HepG2 (cell line): ENCODE data around the gene DDAH2. TPM values are rescaled to one million over a fixed set of nuclear protein-coding genes. Genes with fewer than 3 reads are reported as not detected.

Experiments used
- ATAC-seq: fragments of 200-7000 bp; cut with Tn5 transposase; 3 replicates; pipeline ENCODE4 v1.9.1; 2020; ENCODE audit warnings: mild to moderate bottlenecking, moderate library complexity
- BruUV-seq: library from RNA; stranded (reverse); fragments of 400-500 nt; replicated peaks from 2 replicates; lab custom pipeline; 2021; lab: Mats Ljungman, UMichigan
- CTCF ChIA-PET: fragments of 300-600 bp; formaldehyde crosslinking; extraction: SDS; loops from one replicate; lab custom pipeline; 2021; ENCODE audit warnings: low total read pairs, inconsistent platforms, low intra/inter-chr PET ratio; lab: Yijun Ruan, JAX
- POLR2A ChIA-PET: fragments of 350-600 bp; sonication (Branson Sonifier 250); formaldehyde crosslinking; loops from one replicate; lab custom pipeline; 2020; ENCODE audit warnings: antibody characterized with exemption, inconsistent platforms; lab: Yijun Ruan, JAX
- DNase-seq: peaks from one replicate; pipeline ENCODE4 v3.0.0-alpha.2; 2015; ENCODE audit warnings: low spot score
- FAIRE-seq: peaks from 3 replicates; lab custom pipeline; 2011; peaks lifted over from hg19 to GRCh38; lab: Jason Lieb, UNC
- H2AFZ ChIP-seq: one replicate; pipeline ENCODE4 v1.6.1; 2011; ENCODE audit warnings: low read length, inconsistent platforms
- H3K27ac ChIP-seq: fragments of 300-600 bp; 3 replicates; pipeline ENCODE4 v1.8.0; 2011; ENCODE audit warnings: mixed run types, mild to moderate bottlenecking, mixed read lengths, low read length, inconsistent platforms; ENCODE audit not compliant: insufficient read depth; ENCODE audit errors: extremely low read length
- H3K27me3 ChIP-seq, 2 experiments: fragments of 200-600 bp in 1 of 2; 2 replicates in 1 of 2; 3 replicates in 1 of 2; pipeline versions ENCODE4 v1.6.0 to v1.8.0; 2011; ENCODE audit warnings: low read length in 2 of 2, mild to moderate bottlenecking in 2 of 2, moderate library complexity in 2 of 2, inconsistent platforms in 1 of 2; ENCODE audit not compliant: insufficient read depth in 2 of 2, control insufficient read depth in 1 of 2
- H3K36me3 ChIP-seq, 2 experiments: fragments of 200-600 bp in 1 of 2; replicated peaks in 1 of 2; 2 replicates in 1 of 2; 3 replicates in 1 of 2; pipeline versions ENCODE4 v1.5.1 to v1.8.0; 2011; ENCODE audit warnings: low read length in 2 of 2, inconsistent platforms in 1 of 2; ENCODE audit not compliant: insufficient read depth in 2 of 2, control insufficient read depth in 1 of 2
- H3K4me1 ChIP-seq: 2 replicates; pipeline ENCODE4 v1.5.1; 2012; ENCODE audit warnings: low read length, inconsistent platforms; ENCODE audit not compliant: insufficient read depth
- H3K4me2 ChIP-seq: 2 replicates; pipeline ENCODE4 v1.6.0; 2011; ENCODE audit warnings: low read depth, low read length, inconsistent platforms
- H3K4me3 ChIP-seq, 3 experiments: fragments of 200-600 bp in 1 of 3; sonication (generic), shearing (Covaris generic) in 1 of 3; replicated peaks in 1 of 3; 2 replicates each; pipeline ENCODE4 v1.5.1; 2011 to 2016; ENCODE audit warnings: low read length in 3 of 3, inconsistent platforms in 2 of 3, low read depth in 2 of 3, mild to moderate bottlenecking in 2 of 3, control low read depth in 1 of 3, mixed read lengths in 1 of 3; ENCODE audit not compliant: insufficient read depth in 1 of 3
- H3K79me2 ChIP-seq: one replicate; pipeline ENCODE4 v1.6.1; 2011; ENCODE audit warnings: low read length, inconsistent platforms; ENCODE audit not compliant: insufficient read depth
- H3K9ac ChIP-seq: 2 replicates; pipeline ENCODE4 v1.6.0; 2011; ENCODE audit warnings: mild to moderate bottlenecking, low read depth, low read length, inconsistent platforms; ENCODE audit not compliant: insufficient read depth
- H3K9me3 ChIP-seq: 2 replicates; pipeline ENCODE4 v1.5.1; 2012; ENCODE audit warnings: mild to moderate bottlenecking, low read length
- H4K20me1 ChIP-seq: 2 replicates; pipeline ENCODE4 v1.6.0; 2011; ENCODE audit warnings: inconsistent platforms, mild to moderate bottlenecking, low read length, moderate library complexity; ENCODE audit not compliant: insufficient read depth
- AGO1 ChIP-seq: fragments of 200-400 bp; formaldehyde crosslinking; IDR thresholded peaks from 2 replicates; pipeline ENCODE4 v1.6.1; 2017; ENCODE audit warnings: mild to moderate bottlenecking, low read depth, low read length, moderate library complexity; ENCODE audit not compliant: poor library complexity, severe bottlenecking
- CCAR2 ChIP-seq: fragments of 200-400 bp; formaldehyde crosslinking; optimal IDR thresholded peaks from 2 replicates; pipeline ENCODE3; 2018; ENCODE audit warnings: low read depth, mild to moderate bottlenecking, low read length, moderate library complexity
- GABPA ChIP-seq, 2 experiments: IDR thresholded peaks; 2 replicates each; pipeline ENCODE4 v1.6.1; 2011 to 2016; ENCODE audit warnings: low read depth in 2 of 2, low read length in 1 of 2, missing biosample characterization in 1 of 2, missing genetic modification characterization in 1 of 2
- KLF13 ChIP-seq: sonication (generic); formaldehyde crosslinking; IDR thresholded peaks from 2 replicates; pipeline ENCODE4 v1.4.0; 2020; ENCODE audit warnings: mild to moderate bottlenecking, missing genetic modification reagents
- MTF1 ChIP-seq: sonication (generic); formaldehyde crosslinking; IDR thresholded peaks from 2 replicates; pipeline ENCODE4 v1.5.0; 2020; ENCODE audit warnings: missing genetic modification reagents
- NR1H2 ChIP-seq: sonication (generic); formaldehyde crosslinking; IDR thresholded peaks from 2 replicates; pipeline ENCODE4 v1.8.1; 2022; ENCODE audit warnings: low read depth, missing genetic modification reagents, borderline replicate concordance
- PHF21A ChIP-seq: sonication (generic); formaldehyde crosslinking; IDR thresholded peaks from 2 replicates; pipeline ENCODE4 v1.5.0; 2020; ENCODE audit warnings: mild to moderate bottlenecking, missing genetic modification reagents
- POLR2A ChIP-seq, 2 experiments: IDR thresholded peaks; 2 replicates each; pipeline ENCODE4 v1.6.1; 2011; ENCODE audit warnings: low read depth in 2 of 2, low read length in 2 of 2, mild to moderate bottlenecking in 1 of 2, moderate library complexity in 1 of 2; ENCODE audit not compliant: insufficient read depth in 1 of 2
- RAD51 ChIP-seq: fragments of 450-650 bp; IDR thresholded peaks from 2 replicates; pipeline ENCODE4 v1.6.1; 2016; ENCODE audit warnings: borderline replicate concordance
- ZC3H4 ChIP-seq: sonication (generic); formaldehyde crosslinking; IDR thresholded peaks from 2 replicates; pipeline ENCODE4 v1.4.0; 2020; ENCODE audit warnings: missing genetic modification reagents, borderline replicate concordance
- ZNF333 ChIP-seq: sonication (generic); formaldehyde crosslinking; IDR thresholded peaks from 2 replicates; pipeline ENCODE4 v1.4.0; 2020; ENCODE audit warnings: mild to moderate bottlenecking, missing genetic modification reagents, borderline replicate concordance
- WGBS: methylation state at CpG from one replicate; pipeline ENCODE4 v1.1.6; 2017; ENCODE audit warnings: low lambda C conversion rate; 5-methylcytosine and 5-hydroxymethylcytosine counted together
- in situ Hi-C: cut with HindIII; loops from 2 replicates; pipeline ENCODE4 v1.10.0; 2017; ENCODE audit warnings: low pct_unique_long_range_greater_than_20kb; ENCODE audit not compliant: extremely low pct_ligation_motif_present
- intact Hi-C: fragments of 100-400 bp; cut with micrococcal nuclease; formaldehyde crosslinking; loops from one replicate; pipeline ENCODE4 v1.10.0; 2022; ENCODE audit not compliant: unreplicated experiment
- polyA plus RNA-seq, 8 experiments: library from polyadenylated mRNA; depleted of rRNA in 3 of 8; stranded (reverse) in 7 of 8; unstranded in 1 of 8; fragments of >200 nt; fragmentation: Illumina TruSeq in 4 of 8; extraction: Trizol in 4 of 8; gene quantifications; 2 replicates each; pipeline versions ENCODE4 v1.2.1 to v1.2.3, GENCODE V29; 2011 to 2016; ENCODE audit warnings: low read depth in 4 of 8, missing spikeins in 1 of 8, mixed read lengths in 1 of 8; ENCODE audit not compliant: insufficient read depth in 1 of 8
- total RNA-seq, 5 experiments: library from RNA; depleted of rRNA; stranded (reverse); fragments of >200 nt; fragmentation: Illumina TruSeq; extraction: Trizol; gene quantifications; 2 replicates each; pipeline ENCODE4 v1.2.3, GENCODE V29; 2016; ENCODE audit warnings: low read depth in 1 of 5
- TF ChIP-seq, protein P1 (sequence below): sonication (generic); formaldehyde crosslinking; IDR thresholded peaks from 2 replicates; pipeline ENCODE4 v1.8.0; 2022; ENCODE audit warnings: missing genetic modification reagents, mild to moderate bottlenecking, moderate library complexity, borderline replicate concordance
- TF ChIP-seq, protein P2 (sequence below): sonication (generic); formaldehyde crosslinking; IDR thresholded peaks from 2 replicates; pipeline ENCODE4 v1.4.0; 2020; ENCODE audit warnings: missing genetic modification reagents, borderline replicate concordance
- TF ChIP-seq, protein P3 (sequence below): sonication (generic); formaldehyde crosslinking; conservative IDR thresholded peaks from 2 replicates; pipeline ENCODE4 v1.4.0; 2020; ENCODE audit warnings: missing genetic modification reagents
- TF ChIP-seq, protein P4 (sequence below): sonication (generic); formaldehyde crosslinking; IDR thresholded peaks from 2 replicates; pipeline ENCODE4 v1.4.0; 2020; ENCODE audit warnings: low read depth, mild to moderate bottlenecking, missing genetic modification reagents
- TF ChIP-seq, protein P5 (sequence below): sonication (generic); formaldehyde crosslinking; IDR thresholded peaks from 2 replicates; pipeline ENCODE4 v1.5.1; 2020; ENCODE audit warnings: missing genetic modification reagents, mild to moderate bottlenecking, borderline replicate concordance

The DDAH2 gene
- total and polyA plus RNA-seq, 2 of the 13 experiments (the other 11 are each of a cell fraction or from before 2014, with no cell fraction given), result 16.4 to 21.1 TPM

DNA sequence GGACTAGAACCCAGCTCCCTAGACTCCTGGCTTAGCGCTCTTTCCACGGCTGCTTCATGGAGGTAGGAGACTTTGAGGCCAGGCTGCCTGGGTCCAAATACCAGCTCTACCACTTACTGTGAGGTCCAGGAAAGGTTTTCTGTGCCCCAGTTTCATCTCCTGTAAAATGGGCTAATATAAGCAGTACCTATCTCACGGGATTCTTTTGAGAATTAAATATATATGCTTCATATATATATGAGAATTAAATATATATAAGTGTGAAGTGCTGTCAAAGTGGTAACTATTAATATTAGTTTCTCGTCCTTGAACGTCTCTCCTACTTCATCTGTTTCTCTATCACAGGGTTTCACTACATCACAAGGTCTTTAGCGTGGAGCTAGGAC is 38.0 kb downstream of the DDAH2 start:
- peaks cover 12% of the 10 kb centered on the region; the same call in 1 of the 2 replicates for H3K4me1 ChIP-seq
- H3K27ac ChIP-seq, result no peak overlapping the region
- H4K20me1 ChIP-seq, result no peaks in the 10 kb centered on the region
- H3K9me3 ChIP-seq, result no peaks in the 10 kb centered on the region
- no peaks in the 10 kb centered on the region for H3K79me2 ChIP-seq
- no peak overlapping the region for H3K4me2 ChIP-seq
- CTCF ChIA-PET, result interaction anchor here (0.5 kb wide), 1 partner anchor 10 kb away, joined by 3 read pairs; the partner anchor contains the start of gene LY6G5C
- DNase-seq (no peak), FAIRE-seq (no peak), ATAC-seq (no peak)
- POLR2A ChIA-PET, result interaction anchor here (1.2 to 4.9 kb wide), 3 partner anchors 11 to 76 kb away, joined by 4 to 22 read pairs (median 4); partner anchors contain the start of gene ABHD16A
- peaks cover 62 to 75% of the 10 kb centered on the region in 2 experiments for H3K36me3 ChIP-seq
- in situ Hi-C loops (no loop called here), intact Hi-C loops (no loop called here)
- H3K9ac ChIP-seq, result no peak overlapping the region
- over 99% methylated on average over 6 of the region's 6 CpGs for WGBS
- BruUV-seq, result no TSS peak
- H3K4me3 ChIP-seq, result no peak overlapping the region
- H3K27me3 ChIP-seq, result no peaks in the 10 kb centered on the region
- H2AFZ ChIP-seq, result no peak overlapping the region
- TF ChIP-seq, protein P1, sequence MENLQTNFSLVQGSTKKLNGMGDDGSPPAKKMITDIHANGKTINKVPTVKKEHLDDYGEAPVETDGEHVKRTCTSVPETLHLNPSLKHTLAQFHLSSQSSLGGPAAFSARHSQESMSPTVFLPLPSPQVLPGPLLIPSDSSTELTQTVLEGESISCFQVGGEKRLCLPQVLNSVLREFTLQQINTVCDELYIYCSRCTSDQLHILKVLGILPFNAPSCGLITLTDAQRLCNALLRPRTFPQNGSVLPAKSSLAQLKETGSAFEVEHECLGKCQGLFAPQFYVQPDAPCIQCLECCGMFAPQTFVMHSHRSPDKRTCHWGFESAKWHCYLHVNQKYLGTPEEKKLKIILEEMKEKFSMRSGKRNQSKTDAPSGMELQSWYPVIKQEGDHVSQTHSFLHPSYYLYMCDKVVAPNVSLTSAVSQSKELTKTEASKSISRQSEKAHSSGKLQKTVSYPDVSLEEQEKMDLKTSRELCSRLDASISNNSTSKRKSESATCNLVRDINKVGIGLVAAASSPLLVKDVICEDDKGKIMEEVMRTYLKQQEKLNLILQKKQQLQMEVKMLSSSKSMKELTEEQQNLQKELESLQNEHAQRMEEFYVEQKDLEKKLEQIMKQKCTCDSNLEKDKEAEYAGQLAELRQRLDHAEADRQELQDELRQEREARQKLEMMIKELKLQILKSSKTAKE (CRISPR knock-in tag), result no peak
- TF ChIP-seq PHF21A (CRISPR knock-in tag), result no peak
- TF ChIP-seq KLF13 (CRISPR knock-in tag), result no peak
- TF ChIP-seq, protein P2, sequence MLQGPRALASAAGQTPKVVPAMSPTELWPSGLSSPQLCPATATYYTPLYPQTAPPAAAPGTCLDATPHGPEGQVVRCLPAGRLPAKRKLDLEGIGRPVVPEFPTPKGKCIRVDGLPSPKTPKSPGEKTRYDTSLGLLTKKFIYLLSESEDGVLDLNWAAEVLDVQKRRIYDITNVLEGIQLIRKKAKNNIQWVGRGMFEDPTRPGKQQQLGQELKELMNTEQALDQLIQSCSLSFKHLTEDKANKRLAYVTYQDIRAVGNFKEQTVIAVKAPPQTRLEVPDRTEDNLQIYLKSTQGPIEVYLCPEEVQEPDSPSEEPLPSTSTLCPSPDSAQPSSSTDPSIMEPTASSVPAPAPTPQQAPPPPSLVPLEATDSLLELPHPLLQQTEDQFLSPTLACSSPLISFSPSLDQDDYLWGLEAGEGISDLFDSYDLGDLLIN (CRISPR knock-in tag), result no peak
- no peak for TF ChIP-seq AGO1
- TF ChIP-seq NR1H2, result no peak
- TF ChIP-seq MTF1 (CRISPR knock-in tag), result no peak
- TF ChIP-seq, protein P3, sequence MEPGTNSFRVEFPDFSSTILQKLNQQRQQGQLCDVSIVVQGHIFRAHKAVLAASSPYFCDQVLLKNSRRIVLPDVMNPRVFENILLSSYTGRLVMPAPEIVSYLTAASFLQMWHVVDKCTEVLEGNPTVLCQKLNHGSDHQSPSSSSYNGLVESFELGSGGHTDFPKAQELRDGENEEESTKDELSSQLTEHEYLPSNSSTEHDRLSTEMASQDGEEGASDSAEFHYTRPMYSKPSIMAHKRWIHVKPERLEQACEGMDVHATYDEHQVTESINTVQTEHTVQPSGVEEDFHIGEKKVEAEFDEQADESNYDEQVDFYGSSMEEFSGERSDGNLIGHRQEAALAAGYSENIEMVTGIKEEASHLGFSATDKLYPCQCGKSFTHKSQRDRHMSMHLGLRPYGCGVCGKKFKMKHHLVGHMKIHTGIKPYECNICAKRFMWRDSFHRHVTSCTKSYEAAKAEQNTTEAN (CRISPR knock-in tag), result no peak
- TF ChIP-seq RAD51, result no peak
- no peak for TF ChIP-seq ZC3H4 (CRISPR knock-in tag)
- TF ChIP-seq, protein P4, sequence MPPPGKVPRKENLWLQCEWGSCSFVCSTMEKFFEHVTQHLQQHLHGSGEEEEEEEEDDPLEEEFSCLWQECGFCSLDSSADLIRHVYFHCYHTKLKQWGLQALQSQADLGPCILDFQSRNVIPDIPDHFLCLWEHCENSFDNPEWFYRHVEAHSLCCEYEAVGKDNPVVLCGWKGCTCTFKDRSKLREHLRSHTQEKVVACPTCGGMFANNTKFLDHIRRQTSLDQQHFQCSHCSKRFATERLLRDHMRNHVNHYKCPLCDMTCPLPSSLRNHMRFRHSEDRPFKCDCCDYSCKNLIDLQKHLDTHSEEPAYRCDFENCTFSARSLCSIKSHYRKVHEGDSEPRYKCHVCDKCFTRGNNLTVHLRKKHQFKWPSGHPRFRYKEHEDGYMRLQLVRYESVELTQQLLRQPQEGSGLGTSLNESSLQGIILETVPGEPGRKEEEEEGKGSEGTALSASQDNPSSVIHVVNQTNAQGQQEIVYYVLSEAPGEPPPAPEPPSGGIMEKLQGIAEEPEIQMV (CRISPR knock-in tag), result no peak
- TF ChIP-seq ZNF333 (CRISPR knock-in tag), result no peak
- no peak for TF ChIP-seq POLR2A (IDR thresholded peaks at IDR 0.05; ENCODE audit: insufficient read depth in 1 of 2, low read depth in 2 of 2, low read length in 2 of 2)
- no peak for TF ChIP-seq CCAR2
- no peak for TF ChIP-seq GABPA (IDR thresholded peaks at IDR 0.05; ENCODE audit: low read depth, low read length)
- no peak for TF ChIP-seq GABPA (CRISPR knock-in tag; IDR thresholded peaks at IDR 0.05; ENCODE audit: low read depth)
- TF ChIP-seq, protein P5, sequence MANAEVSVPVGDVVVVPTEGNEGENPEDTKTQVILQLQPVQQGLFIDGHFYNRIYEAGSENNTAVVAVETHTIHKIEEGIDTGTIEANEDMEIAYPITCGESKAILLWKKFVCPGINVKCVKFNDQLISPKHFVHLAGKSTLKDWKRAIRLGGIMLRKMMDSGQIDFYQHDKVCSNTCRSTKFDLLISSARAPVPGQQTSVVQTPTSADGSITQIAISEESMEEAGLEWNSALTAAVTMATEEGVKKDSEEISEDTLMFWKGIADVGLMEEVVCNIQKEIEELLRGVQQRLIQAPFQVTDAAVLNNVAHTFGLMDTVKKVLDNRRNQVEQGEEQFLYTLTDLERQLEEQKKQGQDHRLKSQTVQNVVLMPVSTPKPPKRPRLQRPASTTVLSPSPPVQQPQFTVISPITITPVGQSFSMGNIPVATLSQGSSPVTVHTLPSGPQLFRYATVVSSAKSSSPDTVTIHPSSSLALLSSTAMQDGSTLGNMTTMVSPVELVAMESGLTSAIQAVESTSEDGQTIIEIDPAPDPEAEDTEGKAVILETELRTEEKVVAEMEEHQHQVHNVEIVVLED (CRISPR knock-in tag), result no peak
